GM20000 (cell line): ENCODE results near the gene NCAPD3.
"Not testable (repeated sequence)": the region's sequence is repeated elsewhere in the genome, so short reads cannot be mapped to it uniquely, and the experiment has no call there.

Experiments used
- DNase-seq: peaks from one replicate; pipeline ENCODE4 v3.0.0; 2012; ENCODE audit warnings: low spot score
- TF ChIP-seq, protein P1 (sequence below): IDR thresholded peaks from 2 replicates; pipeline ENCODE4 v1.5.1; 2012; ENCODE audit warnings: mild to moderate bottlenecking, control low read depth; ENCODE audit errors: extremely low read depth, missing control alignments

NCAPD3 gene

DNA sequence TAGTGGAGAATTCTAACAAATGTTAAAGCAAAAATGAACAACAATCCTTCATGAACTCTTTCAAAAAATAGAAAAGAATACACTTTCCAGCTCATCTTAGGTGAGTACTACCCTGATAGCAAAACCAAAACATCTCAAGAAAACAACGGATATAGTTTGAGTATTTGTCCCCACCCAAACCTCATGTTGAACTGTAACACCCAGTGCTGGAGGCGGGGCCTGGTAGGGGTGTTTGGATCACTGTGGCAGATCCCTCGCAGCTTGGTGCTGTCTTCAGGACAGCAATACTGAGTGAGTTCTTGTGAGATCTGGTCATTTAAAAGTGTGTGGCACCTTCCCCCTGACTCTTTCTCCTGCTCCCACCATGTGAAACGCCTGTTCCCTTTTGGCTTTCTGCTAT is 27.0 kb downstream of the NCAPD3 start:
- DNase-seq: no peak
- TF ChIP-seq, protein P1, sequence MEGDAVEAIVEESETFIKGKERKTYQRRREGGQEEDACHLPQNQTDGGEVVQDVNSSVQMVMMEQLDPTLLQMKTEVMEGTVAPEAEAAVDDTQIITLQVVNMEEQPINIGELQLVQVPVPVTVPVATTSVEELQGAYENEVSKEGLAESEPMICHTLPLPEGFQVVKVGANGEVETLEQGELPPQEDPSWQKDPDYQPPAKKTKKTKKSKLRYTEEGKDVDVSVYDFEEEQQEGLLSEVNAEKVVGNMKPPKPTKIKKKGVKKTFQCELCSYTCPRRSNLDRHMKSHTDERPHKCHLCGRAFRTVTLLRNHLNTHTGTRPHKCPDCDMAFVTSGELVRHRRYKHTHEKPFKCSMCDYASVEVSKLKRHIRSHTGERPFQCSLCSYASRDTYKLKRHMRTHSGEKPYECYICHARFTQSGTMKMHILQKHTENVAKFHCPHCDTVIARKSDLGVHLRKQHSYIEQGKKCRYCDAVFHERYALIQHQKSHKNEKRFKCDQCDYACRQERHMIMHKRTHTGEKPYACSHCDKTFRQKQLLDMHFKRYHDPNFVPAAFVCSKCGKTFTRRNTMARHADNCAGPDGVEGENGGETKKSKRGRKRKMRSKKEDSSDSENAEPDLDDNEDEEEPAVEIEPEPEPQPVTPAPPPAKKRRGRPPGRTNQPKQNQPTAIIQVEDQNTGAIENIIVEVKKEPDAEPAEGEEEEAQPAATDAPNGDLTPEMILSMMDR: no peak

DNA sequence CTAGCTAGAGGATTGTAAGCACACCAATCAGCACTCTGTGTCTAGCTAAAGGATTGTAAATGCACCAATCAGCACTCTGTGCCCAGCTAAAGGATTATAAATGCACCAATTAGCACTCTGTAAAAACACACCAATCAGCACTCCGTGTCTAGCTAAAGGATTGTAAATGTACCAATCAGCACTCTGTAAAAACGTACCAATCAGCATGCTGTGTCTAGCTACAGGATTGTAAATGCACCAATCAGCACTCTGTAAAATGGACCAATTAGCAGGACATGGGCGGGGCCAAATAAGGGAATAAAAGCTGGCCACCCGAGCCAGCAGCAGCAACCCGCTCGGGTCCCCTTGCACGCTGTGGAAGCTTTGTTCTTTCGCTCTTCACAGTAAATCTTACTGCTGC is 35.7 kb downstream of the NCAPD3 start:
- DNase-seq: not testable (repeated sequence)

DNA sequence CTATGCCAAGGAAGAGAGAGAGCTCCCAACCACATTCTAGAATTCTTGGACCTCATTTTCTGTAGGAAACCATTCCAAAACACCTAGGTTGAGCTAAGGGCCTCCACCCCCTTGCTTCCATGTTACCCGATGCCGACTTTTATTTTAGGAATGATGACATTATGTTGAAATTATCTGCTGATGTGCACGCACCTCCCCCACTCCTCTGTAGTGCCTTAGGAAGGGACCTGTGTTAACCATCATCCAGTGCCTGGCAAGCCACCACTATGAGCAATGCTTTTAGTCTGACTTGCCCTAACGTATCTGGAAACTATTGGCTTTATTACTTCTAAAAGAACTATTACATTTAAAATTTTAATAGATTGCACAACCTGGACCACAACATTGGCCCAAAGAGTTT is 42.1 kb downstream of the NCAPD3 start:
- TF ChIP-seq, protein P1: no peak

DNA sequence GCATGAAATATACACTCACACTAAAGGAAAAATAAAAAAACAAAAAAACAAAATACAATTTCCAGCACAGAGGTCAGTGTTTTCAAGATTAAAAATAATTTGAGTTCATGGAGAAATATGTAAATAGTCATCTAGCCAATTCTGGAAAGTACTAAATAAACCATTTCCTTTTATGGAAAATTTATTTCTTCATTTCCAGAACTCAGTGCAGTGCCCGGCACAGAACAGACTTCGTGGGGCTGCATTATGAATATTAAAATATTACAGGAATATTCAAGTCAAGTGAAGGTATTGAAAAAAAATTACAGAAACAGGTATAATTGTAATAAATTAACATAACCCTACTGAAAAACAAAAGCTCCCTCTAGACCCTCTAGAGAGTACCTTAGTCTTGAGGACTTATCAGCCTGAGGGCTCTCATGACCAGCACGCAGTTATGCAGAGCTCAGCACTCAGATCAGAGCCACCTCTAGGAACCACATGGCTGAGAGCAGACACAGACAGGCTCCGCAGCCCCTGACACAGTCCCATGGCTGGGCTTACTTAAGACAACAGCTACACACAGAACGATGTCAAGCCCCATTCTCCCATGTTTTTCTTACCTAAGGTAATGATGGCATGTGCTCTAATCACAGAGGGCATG is 45.6 kb downstream of the NCAPD3 start:
- TF ChIP-seq, protein P1: no peak
- no peak for DNase-seq

More for the DNA sequence above, 42.1 kb downstream of the NCAPD3 start:
- no peak for DNase-seq

DNA sequence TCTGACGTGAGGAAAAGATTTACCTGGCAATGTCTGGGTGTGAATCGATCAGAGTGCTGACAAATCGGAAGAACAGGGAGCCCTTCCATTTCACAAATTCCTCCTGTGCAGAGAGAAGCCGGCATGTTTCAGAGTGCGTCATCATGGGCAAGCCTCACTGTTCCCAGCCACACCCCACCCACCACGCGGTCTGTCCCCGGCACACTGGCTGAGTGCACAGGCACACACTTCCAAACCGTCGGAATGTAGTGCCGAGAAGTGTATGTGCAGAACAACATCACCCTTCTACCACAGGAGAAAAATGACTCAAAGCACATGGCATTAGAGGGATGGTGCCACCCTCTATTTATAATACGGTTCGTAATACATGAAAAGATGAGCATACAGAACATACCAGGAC is 47.5 kb downstream of the NCAPD3 start:
- TF ChIP-seq, protein P1: no peak
- no peak for DNase-seq

DNA sequence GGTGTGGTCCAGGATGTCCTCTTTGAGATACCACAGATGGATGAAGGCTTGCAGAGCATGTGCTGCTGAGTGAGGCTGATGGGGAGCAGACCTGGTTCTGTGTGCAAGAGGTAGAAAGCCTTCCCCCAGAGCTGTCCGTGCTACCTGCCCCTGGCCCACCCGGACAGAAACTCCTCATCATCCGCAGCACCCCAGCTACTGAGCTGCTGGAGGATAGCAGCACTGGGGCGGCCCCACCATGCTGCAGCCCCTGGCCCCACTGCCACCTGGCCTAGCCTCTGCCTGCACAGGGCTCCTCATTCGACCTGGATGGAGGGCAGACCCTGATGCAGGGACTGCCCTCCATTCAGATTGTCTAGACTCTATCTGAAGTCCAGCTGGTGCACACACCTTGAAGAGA is 50.5 kb downstream of the NCAPD3 start:
- TF ChIP-seq, protein P1: no peak
- no peak for DNase-seq

DNA sequence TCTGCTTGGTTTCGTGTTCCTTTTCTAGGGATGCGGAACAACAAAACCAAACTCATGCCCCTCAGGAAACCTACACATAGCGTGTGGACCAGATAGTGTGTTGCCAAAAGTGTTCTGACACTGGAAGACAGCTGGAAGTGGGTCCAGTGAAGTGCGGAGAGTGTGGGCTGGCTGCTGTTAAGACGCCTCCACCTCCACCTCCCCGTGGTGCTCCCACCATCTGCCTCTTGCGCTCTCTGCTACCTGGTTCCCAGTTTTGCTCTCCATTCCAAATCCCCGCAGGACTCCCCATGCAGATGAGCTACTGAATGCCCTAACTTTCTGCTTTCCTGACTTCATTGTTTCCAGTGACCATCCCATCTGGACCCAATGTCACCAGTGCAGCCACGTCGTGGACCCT is 51.8 kb downstream of the NCAPD3 start:
- TF ChIP-seq, protein P1: no peak
- DNase-seq: no peak

DNA sequence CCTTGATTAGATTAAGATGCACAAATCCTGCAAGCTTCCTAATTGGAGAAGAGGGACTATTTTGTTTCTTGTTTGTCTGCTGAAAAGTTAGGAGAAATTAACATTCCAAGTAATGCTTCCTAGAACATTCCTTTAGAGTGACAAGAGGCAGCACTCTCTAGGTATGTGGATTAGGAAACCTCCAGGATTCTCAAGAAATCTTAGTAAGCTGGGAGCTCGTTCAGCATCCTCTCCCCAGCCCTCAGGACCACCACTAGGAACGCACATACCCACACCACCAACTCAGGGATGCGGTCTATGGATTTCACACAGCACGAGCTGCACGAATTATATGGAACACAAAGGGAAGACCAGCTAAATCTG is 52.9 kb downstream of the NCAPD3 start:
- TF ChIP-seq, protein P1: no peak
- DNase-seq: no peak
